Astrocyte of the cerebellum (primary cell): Measurements from ENCODE around the gene VPS50.

Experiments used
- DNase-seq: peaks from one replicate; pipeline ENCODE4 v3.0.0-alpha.2; 2011; ENCODE audit warnings: low read depth
- H3K4me3 ChIP-seq: 2 replicates; pipeline ENCODE4 v1.5.1; 2011; ENCODE audit warnings: mild to moderate bottlenecking, low read depth, low read length, moderate library complexity
- CTCF ChIP-seq: IDR thresholded peaks from 2 replicates; pipeline ENCODE4 v1.5.1; 2012; ENCODE audit warnings: low read length, low read depth, moderate library complexity, mild to moderate bottlenecking; ENCODE audit errors: missing control alignments
- in situ Hi-C: cut with HindIII; loops from 2 replicates; pipeline ENCODE4 v1.10.0; 2017; ENCODE audit warnings: low sequenced_read_pairs

The VPS50 gene

GRCh38 chr7:93399642-93400041 lies 167.5 kb downstream of the VPS50 start:
- no peak for DNase-seq
- no peak for TF ChIP-seq CTCF
- H3K4me3 ChIP-seq: no peak overlapping the region
- in situ Hi-C loops: no loop called here

GRCh38 chr7:93402944-93403343 lies 170.8 kb downstream of the VPS50 start:
- no peak for TF ChIP-seq CTCF
- H3K4me3 ChIP-seq: no peak overlapping the region
- DNase-seq: no peak
- in situ Hi-C loops: no loop called here

GRCh38 chr7:93407239-93407638 lies 175.1 kb downstream of the VPS50 start:
- no peak for TF ChIP-seq CTCF
- no peak for DNase-seq
- in situ Hi-C loops: no loop called here
- no peak overlapping the region for H3K4me3 ChIP-seq

- no peak overlapping the region for H3K4me3 ChIP-seq
- in situ Hi-C loops: no loop called here
- TF ChIP-seq CTCF: no peak
- DNase-seq: no peak
Measured at GRCh38 chr7:93409324-93409723, 177.2 kb downstream of the VPS50 start.
